Naive thymus-derived CD4-positive, alpha-beta T cell (primary cell): ENCODE measurements around the gene ABCA1. TPM values are rescaled to one million over a fixed set of nuclear protein-coding genes. Genes with fewer than 3 reads are reported as not detected.
"Not testable (repeated sequence)": the region's sequence is repeated elsewhere in the genome, so short reads cannot be mapped to it uniquely, and the experiment has no call there.

ENCODE experiments used
- ATAC-seq: fragments of 150-1000 bp; cut with Tn5 transposase; 2 replicates; pipeline ENCODE4 v1.10.0; 2021; ENCODE audit warnings: mild to moderate bottlenecking, moderate library complexity
- CTCF ChIA-PET: fragments of 350-600 bp; sonication (Branson Sonifier 250); formaldehyde crosslinking; loops from one replicate; lab custom pipeline; 2021; ENCODE audit warnings: antibody characterized with exemption; lab: Charles Lee
- POLR2A ChIA-PET: fragments of 350-600 bp; sonication (Branson Sonifier 250); formaldehyde crosslinking; loops from one replicate; lab custom pipeline; 2021; ENCODE audit warnings: antibody characterized with exemption, inconsistent platforms; lab: Charles Lee
- DNase-seq, 9 donors: peaks; one replicate each; pipeline versions ENCODE4 v3.0.0 to v3.0.0-alpha.2; 2020 to 2022; ENCODE audit warnings: mixed read lengths in 1 of 9
- H3K27ac ChIP-seq: one replicate; pipeline ENCODE4 v1.7.0; 2013; ENCODE audit warnings: mild to moderate bottlenecking, low read depth, low read length, moderate library complexity
- H3K27me3 ChIP-seq, 2 donors: one replicate each; pipeline ENCODE4 v1.7.0; 2013; ENCODE audit warnings: low read length in 2 of 2, mild to moderate bottlenecking in 2 of 2, moderate library complexity in 2 of 2; ENCODE audit not compliant: control insufficient read depth in 2 of 2, insufficient read depth in 2 of 2
- H3K36me3 ChIP-seq, 3 experiments: 1 replicate in 2 of 3; 2 replicates in 1 of 3; pipeline ENCODE4 v1.7.0; 2013; ENCODE audit warnings: low read length in 3 of 3, mild to moderate bottlenecking in 3 of 3, moderate library complexity in 1 of 3; ENCODE audit not compliant: insufficient read depth in 3 of 3, control insufficient read depth in 2 of 3
- H3K4me1 ChIP-seq, 2 donors: one replicate each; pipeline ENCODE4 v1.7.0; 2013; ENCODE audit warnings: low read length in 2 of 2, mild to moderate bottlenecking in 2 of 2, moderate library complexity in 1 of 2; ENCODE audit not compliant: control insufficient read depth in 2 of 2, insufficient read depth in 2 of 2
- H3K4me3 ChIP-seq: 2 replicates; pipeline ENCODE4 v1.7.0; 2013; ENCODE audit warnings: mild to moderate bottlenecking, low read length
- H3K9me3 ChIP-seq, 3 experiments: 1 replicate in 2 of 3; 2 replicates in 1 of 3; pipeline ENCODE4 v1.7.0; 2013; ENCODE audit warnings: low read length in 3 of 3; ENCODE audit not compliant: control insufficient read depth in 2 of 3
- H3K27ac Mint-ChIP-seq, 9 donors: one replicate each; pipeline ENCODE4 v1.8.0; 2020 to 2022; ENCODE audit warnings: mixed read lengths in 9 of 9, mild to moderate bottlenecking in 8 of 9, moderate library complexity in 5 of 9, inconsistent platforms in 2 of 9
- H3K27me3 Mint-ChIP-seq, 5 donors: one replicate each; pipeline ENCODE4 v1.8.0; 2021 to 2022; ENCODE audit warnings: mixed read lengths in 5 of 5, mild to moderate bottlenecking in 1 of 5
- H3K36me3 Mint-ChIP-seq, 5 donors: one replicate each; pipeline ENCODE4 v1.8.0; 2020 to 2022; ENCODE audit warnings: mixed read lengths in 5 of 5, mild to moderate bottlenecking in 3 of 5, inconsistent platforms in 1 of 5
- H3K4me1 Mint-ChIP-seq, 7 donors: one replicate each; pipeline ENCODE4 v1.8.0; 2020 to 2022; ENCODE audit warnings: mixed read lengths in 7 of 7, mild to moderate bottlenecking in 3 of 7, inconsistent platforms in 1 of 7
- H3K4me3 Mint-ChIP-seq, 10 donors: one replicate each; pipeline ENCODE4 v1.8.0; 2020 to 2022; ENCODE audit warnings: mild to moderate bottlenecking in 10 of 10, mixed read lengths in 10 of 10, moderate library complexity in 6 of 10, inconsistent platforms in 2 of 10
- H3K9me3 Mint-ChIP-seq, 11 donors: one replicate each; pipeline ENCODE4 v1.8.0; 2020 to 2022; ENCODE audit warnings: mixed read lengths in 11 of 11, mild to moderate bottlenecking in 4 of 11, inconsistent platforms in 1 of 11, moderate library complexity in 1 of 11
- intact Hi-C, 2 donors: fragments of 100-400 bp; cut with micrococcal nuclease; formaldehyde crosslinking; loops; one replicate each; pipeline ENCODE4 v1.15.1; 2023
- polyA plus RNA-seq, 2 donors: library from polyadenylated mRNA; unstranded; fragments of 300-500 nt; fragmentation: Illumina TruSeq; gene quantifications; one replicate each; pipeline ENCODE4 v1.2.3, GENCODE V29; 2021
- total RNA-seq, 6 experiments: library from RNA in 5 of 6; stranded (reverse) in 5 of 6; gene quantifications; 1 replicate in 5 of 6; 2 replicates in 1 of 6; pipeline ENCODE4 v1.2.3 and lab custom pipeline; 2021 to 2026

The ABCA1 gene
- total and polyA plus RNA-seq, 7 experiments from 2014 or later, result 0.25 to 19.4 (median 1.0) TPM

DNA sequence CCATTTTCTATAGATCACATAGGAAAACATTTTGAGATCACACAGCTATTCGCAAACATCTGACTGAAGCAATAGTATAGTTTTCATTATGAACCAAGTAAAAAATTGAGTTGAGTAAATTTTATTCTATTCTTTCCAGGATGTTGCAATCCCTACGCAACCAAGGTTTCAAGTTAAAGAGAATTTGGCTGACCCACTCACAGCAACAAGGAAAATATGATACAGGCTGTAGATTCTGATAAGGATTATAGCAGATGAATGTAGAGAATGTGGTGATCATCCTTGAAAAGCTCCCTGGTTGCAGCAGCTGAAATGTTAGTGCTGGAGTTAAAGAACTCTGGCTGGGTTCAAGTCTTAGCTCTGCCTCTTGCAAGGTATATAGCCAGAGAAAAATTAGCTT lies 4.7 kb downstream of the ABCA1 start:
- H3K27ac Mint-ChIP-seq, result no peak overlapping the region
- peaks cover 18 to 57% (median 22%) of the 10 kb centered on the region in 7 donors for H3K4me1 Mint-ChIP-seq
- H3K27me3 Mint-ChIP-seq, result peaks cover 0 to 41% (median 0%) of the 10 kb centered on the region in 5 donors
- Histone ChIP-seq H3K27ac (no peak overlapping the region), H3K36me3 (peaks cover 0 to 4% (median 0%) of the 10 kb centered on the region in 3 experiments), H3K4me3 (no peak overlapping the region), H3K9me3 (no peaks in the 10 kb centered on the region), H3K27me3 (no peaks in the 10 kb centered on the region), H3K4me1 (peaks cover 4 to 7% of the 10 kb centered on the region in 2 donors)
- DNase-seq (no peak), ATAC-seq (no peak)
- ChIA-PET CTCF (no interaction called here), POLR2A (no interaction called here)
- no peaks in the 10 kb centered on the region for H3K9me3 Mint-ChIP-seq
- peaks cover 0 to 9% (median 0%) of the 10 kb centered on the region in 5 donors for H3K36me3 Mint-ChIP-seq
- no peak overlapping the region for H3K4me3 Mint-ChIP-seq
- intact Hi-C loops, result no loop called here

DNA sequence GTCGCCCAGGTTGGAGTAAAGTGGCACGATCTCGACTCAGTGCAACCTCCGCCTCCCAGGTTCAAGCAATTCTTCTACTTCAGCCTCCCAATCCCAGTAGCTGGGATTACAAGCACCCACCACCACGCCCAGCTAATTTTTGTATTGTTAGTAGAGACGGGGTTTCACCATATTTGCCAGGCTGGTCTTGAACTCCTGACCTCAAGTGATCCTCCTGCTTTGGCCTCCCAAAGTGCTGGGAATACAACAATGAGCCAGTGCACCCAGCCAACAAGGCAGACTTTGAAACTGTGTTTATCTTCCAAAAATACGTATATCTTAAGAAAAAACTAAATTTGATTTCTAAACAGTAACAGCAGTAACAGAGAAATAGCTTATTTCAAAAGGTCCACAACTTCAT lies 5.2 kb downstream of the ABCA1 start:
- CTCF ChIA-PET, H3K4me3 Mint-ChIP-seq, H3K27me3 ChIP-seq, H3K27ac Mint-ChIP-seq, DNase-seq, H3K4me3 ChIP-seq, H3K9me3 Mint-ChIP-seq, H3K27ac ChIP-seq, intact Hi-C loops, H3K4me1 ChIP-seq, H3K36me3 Mint-ChIP-seq, H3K36me3 ChIP-seq, ATAC-seq, POLR2A ChIA-PET, H3K9me3 ChIP-seq: not testable (repeated sequence)
- Mint-ChIP-seq H3K4me1 (peaks cover 14 to 61% (median 18%) of the 10 kb centered on the region in 7 donors), H3K27me3 (peaks cover 0 to 38% (median 0%) of the 10 kb centered on the region in 5 donors)

DNA sequence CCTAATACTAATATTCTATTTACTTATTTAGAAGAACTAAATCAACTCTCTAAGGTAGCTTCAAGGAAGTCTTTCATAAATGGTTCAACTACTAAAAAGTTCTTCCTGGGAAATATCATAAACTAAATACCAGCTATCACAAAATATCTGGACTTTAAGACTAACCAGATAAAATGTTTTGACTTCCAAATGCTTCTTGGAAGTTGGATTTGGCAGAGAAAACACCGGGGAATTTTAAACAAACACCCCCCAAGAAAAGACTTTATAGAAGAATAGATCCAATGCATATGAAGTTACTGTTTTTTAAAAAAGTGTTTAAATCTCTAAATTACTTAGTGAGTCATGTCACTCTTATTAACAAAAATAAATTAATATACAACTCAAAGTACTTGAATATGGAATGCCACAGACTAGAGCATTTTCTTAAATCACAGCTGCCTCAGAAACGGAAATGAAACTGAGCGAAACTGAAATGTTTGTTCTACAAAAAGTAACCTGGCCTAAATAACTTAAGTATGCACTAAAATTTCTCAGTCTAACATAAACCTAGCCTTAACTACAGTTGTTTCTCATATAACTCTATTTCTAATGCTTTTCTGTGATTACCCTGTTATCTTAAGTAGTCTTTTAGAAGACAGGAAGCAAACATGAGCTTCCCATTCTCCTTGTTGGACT lies 6.8 kb downstream of the ABCA1 start:
- no peak for ATAC-seq
- Histone ChIP-seq H3K4me3 (no peak overlapping the region), H3K4me1 (peaks cover 0 to 3% of the 10 kb centered on the region in 2 donors), H3K27ac (no peak overlapping the region), H3K27me3 (no peaks in the 10 kb centered on the region), H3K9me3 (no peaks in the 10 kb centered on the region), H3K36me3 (no peaks in the 10 kb centered on the region)
- Mint-ChIP-seq H3K27me3 (peaks cover 0 to 29% (median 0%) of the 10 kb centered on the region in 5 donors), H3K36me3 (peaks cover 0 to 9% (median 0%) of the 10 kb centered on the region in 5 donors), H3K4me1 (peaks cover 4 to 62% (median 14%) of the 10 kb centered on the region in 7 donors), H3K27ac (no peak overlapping the region), H3K9me3 (no peaks in the 10 kb centered on the region), H3K4me3 (no peak overlapping the region)
- ChIA-PET POLR2A (no interaction called here), CTCF (interaction anchor here (0.6 kb wide), 1 partner anchor 17 kb away, joined by 3 read pairs; no protein-coding TSS in a partner anchor)
- DNase-seq, result no peak
- intact Hi-C loops, result no loop called here

DNA sequence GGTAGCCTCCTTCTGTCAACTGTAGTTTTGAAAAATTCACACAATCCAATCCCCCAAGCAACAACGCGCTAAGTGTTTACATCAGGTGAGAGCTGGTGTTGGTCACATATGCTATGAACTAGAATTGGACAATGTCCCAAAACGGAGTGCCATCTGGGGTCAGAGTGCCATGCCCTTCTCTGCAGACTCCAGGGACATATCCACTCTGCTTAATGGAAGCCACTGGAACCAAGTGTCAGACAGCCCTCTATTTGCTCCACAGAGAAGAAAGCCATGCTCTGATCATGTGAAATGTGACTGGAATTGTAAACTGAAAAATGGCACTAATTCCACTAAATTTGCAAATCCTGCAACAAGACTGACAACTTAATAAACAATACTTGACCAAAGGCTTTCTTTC lies 12.2 kb downstream of the ABCA1 start:
- Mint-ChIP-seq H3K9me3 (no peaks in the 10 kb centered on the region), H3K27ac (no peak overlapping the region), H3K27me3 (peaks cover 0 to 22% (median 0%) of the 10 kb centered on the region in 5 donors), H3K4me3 (no peak overlapping the region), H3K36me3 (peaks cover 0 to 9% (median 3%) of the 10 kb centered on the region in 5 donors), H3K4me1 (peaks cover 0 to 62% (median 7%) of the 10 kb centered on the region in 7 donors)
- no peaks in the 10 kb centered on the region for H3K27me3 ChIP-seq
- no peaks in the 10 kb centered on the region for H3K4me1 ChIP-seq
- H3K36me3 ChIP-seq, result no peaks in the 10 kb centered on the region
- H3K27ac ChIP-seq, result no peak overlapping the region
- CTCF ChIA-PET, result no interaction called here
- DNase-seq, result no peak
- intact Hi-C loops, result loop anchor here in 1 of 2 donors (1.0 kb wide), 1 partner anchor 28 kb away; no protein-coding TSS in a partner anchor
- POLR2A ChIA-PET, result no interaction called here
- no peaks in the 10 kb centered on the region for H3K9me3 ChIP-seq
- H3K4me3 ChIP-seq, result no peak overlapping the region
- ATAC-seq, result no peak

DNA sequence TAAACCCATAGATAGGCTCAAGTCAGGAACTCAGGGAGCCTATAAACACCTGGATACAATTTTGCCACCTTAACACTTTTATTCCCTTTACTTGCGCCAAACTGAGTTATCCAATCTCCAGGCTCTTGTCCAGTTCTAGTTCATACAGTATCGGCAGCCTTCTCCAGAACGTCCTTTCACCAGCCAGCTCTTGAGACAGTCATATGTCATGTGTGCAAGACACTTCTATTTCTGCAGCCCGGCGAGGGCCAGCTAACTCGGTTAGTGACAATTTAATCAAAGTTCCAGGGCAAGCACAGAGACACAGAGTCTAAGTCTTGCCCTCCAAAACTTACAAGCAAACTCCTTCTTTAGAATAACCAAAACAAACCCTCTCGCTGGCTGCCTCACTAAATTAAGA lies 12.9 kb downstream of the ABCA1 start:
- H3K9me3 Mint-ChIP-seq, result no peaks in the 10 kb centered on the region
- Histone ChIP-seq H3K9me3 (no peaks in the 10 kb centered on the region), H3K36me3 (no peaks in the 10 kb centered on the region), H3K4me1 (no peaks in the 10 kb centered on the region), H3K27me3 (no peaks in the 10 kb centered on the region), H3K4me3 (no peak overlapping the region), H3K27ac (no peak overlapping the region)
- H3K27ac Mint-ChIP-seq, result no peak overlapping the region
- H3K4me3 Mint-ChIP-seq, result peak overlapping the region in 1 of 10 donors; percentile 15
- peaks cover 0 to 21% (median 0%) of the 10 kb centered on the region in 5 donors for H3K27me3 Mint-ChIP-seq
- no peak for ATAC-seq
- peaks cover 0 to 9% (median 3%) of the 10 kb centered on the region in 5 donors for H3K36me3 Mint-ChIP-seq
- POLR2A ChIA-PET, result interaction anchor here (0.6 kb wide), 2 partner anchors 40 to 223 kb away, joined by 3 read pairs; no protein-coding TSS in a partner anchor
- H3K4me1 Mint-ChIP-seq, result peaks cover 2 to 67% (median 10%) of the 10 kb centered on the region in 7 donors
- DNase-seq, result no peak
- CTCF ChIA-PET, result no interaction called here
- intact Hi-C loops, result loop anchor here in 1 of 2 donors (1.0 kb wide), 1 partner anchor 28 kb away; no protein-coding TSS in a partner anchor

DNA sequence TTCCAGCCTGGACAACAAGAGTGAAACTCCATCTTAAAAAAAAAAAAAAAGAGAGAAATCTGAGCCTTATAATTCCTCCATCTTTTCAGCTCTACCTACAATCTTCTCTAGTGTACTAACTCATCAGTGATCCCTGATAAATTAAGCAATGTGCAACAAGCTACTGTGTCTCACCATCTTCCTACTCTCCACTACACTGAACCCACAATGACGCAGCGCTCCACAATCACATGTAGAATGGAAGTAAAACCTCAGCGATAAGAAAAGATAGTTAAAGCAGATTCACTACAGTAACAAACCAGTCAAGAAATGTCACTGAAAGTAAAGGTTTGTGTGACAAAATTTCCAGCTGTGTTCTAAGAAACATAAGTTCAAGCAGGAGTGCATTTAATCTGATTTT lies 13.5 kb downstream of the ABCA1 start:
- Histone ChIP-seq H3K27me3 (no peaks in the 10 kb centered on the region), H3K9me3 (no peaks in the 10 kb centered on the region), H3K36me3 (no peaks in the 10 kb centered on the region), H3K4me3 (no peak overlapping the region), H3K4me1 (no peaks in the 10 kb centered on the region), H3K27ac (no peak overlapping the region)
- DNase-seq (no peak), ATAC-seq (peak; percentile 70)
- peaks cover 2 to 68% (median 16%) of the 10 kb centered on the region in 7 donors for H3K4me1 Mint-ChIP-seq
- no peaks in the 10 kb centered on the region for H3K9me3 Mint-ChIP-seq
- peaks cover 0 to 9% (median 0%) of the 10 kb centered on the region in 5 donors for H3K36me3 Mint-ChIP-seq
- CTCF ChIA-PET, result no interaction called here
- peak overlapping the region in 2 of 10 donors; percentile 1 to 11 for H3K4me3 Mint-ChIP-seq
- POLR2A ChIA-PET, result interaction anchor here (0.6 kb wide), 2 partner anchors 41 to 224 kb away, joined by 3 read pairs; no protein-coding TSS in a partner anchor
- H3K27ac Mint-ChIP-seq, result peak overlapping the region in 1 of 9 donors; percentile 10
- intact Hi-C loops, result no loop called here
- peaks cover 0 to 18% (median 0%) of the 10 kb centered on the region in 5 donors for H3K27me3 Mint-ChIP-seq
